Measurements from ENCODE around the gene MPL.

MPL gene

DNA sequence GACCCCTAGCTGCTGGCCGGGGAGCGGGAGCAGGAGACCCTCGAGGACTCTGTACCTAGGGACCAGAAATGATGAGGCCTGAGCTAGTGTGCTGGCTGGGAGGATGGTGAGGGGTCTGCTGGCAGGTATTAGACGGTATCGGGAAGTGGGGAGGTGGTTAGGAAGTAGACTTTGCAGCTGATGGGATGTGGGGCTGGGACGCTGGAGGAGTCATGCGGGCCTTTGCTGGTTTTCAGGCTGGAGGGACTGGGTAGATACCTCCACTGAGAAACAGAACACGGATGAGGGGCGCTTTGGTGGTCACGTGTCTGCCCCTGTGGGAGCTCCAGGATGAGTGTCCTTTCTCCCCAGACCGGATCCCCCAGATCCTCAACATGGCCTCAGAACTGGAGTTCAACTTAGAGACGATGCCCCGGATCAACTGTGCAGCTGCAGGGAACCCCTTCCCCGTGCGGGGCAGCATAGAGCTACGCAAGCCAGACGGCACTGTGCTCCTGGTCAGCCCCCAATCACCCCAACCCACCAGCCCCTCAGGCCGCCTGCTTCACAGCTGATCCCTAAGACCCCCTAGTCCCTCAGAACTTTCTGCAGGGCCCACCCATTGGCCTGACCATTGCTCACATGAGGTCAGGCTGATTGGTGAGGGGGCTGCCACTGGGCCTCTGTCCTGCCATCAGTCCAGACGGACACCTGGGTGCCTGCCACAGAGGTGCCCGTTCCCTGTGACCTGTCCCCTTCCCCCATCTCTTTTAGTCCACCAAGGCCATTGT is 28.8 kb upstream of the MPL start:
- H3K27me3 ChIP-seq (ENCODE audit: insufficient read depth, low read depth, severe bottlenecking): no peaks in the 10 kb centered on the region
- no peak overlapping the region for H3K27ac ChIP-seq
- no peak for DNase-seq
- no peaks in the 10 kb centered on the region for H3K9me3 ChIP-seq (ENCODE audit: severe bottlenecking)
- TF ChIP-seq, protein P1, sequence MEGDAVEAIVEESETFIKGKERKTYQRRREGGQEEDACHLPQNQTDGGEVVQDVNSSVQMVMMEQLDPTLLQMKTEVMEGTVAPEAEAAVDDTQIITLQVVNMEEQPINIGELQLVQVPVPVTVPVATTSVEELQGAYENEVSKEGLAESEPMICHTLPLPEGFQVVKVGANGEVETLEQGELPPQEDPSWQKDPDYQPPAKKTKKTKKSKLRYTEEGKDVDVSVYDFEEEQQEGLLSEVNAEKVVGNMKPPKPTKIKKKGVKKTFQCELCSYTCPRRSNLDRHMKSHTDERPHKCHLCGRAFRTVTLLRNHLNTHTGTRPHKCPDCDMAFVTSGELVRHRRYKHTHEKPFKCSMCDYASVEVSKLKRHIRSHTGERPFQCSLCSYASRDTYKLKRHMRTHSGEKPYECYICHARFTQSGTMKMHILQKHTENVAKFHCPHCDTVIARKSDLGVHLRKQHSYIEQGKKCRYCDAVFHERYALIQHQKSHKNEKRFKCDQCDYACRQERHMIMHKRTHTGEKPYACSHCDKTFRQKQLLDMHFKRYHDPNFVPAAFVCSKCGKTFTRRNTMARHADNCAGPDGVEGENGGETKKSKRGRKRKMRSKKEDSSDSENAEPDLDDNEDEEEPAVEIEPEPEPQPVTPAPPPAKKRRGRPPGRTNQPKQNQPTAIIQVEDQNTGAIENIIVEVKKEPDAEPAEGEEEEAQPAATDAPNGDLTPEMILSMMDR (IDR thresholded peaks at IDR 0.05; ENCODE audit: low read depth, low read length): no peak
- no peak overlapping the region for H3K4me3 ChIP-seq (ENCODE audit: low read depth, low read length)
- no peaks in the 10 kb centered on the region for H3K36me3 ChIP-seq

GRCh38 chr1:43309405-43310025 is 28.1 kb upstream of the MPL start:
- no peaks in the 10 kb centered on the region for H3K36me3 ChIP-seq
- no peak overlapping the region for H3K4me3 ChIP-seq (ENCODE audit: low read depth, low read length)
- H3K9me3 ChIP-seq (ENCODE audit: severe bottlenecking): no peaks in the 10 kb centered on the region
- TF ChIP-seq, protein P1 (IDR thresholded peaks at IDR 0.05; ENCODE audit: low read depth, low read length): no peak
- H3K27ac ChIP-seq: no peak overlapping the region
- no peak for DNase-seq
- H3K27me3 ChIP-seq (ENCODE audit: insufficient read depth, low read depth, severe bottlenecking): no peaks in the 10 kb centered on the region

GRCh38 chr1:43311521-43311920 is 26.1 kb upstream of the MPL start:
- Histone ChIP-seq H3K27ac (no peak overlapping the region), H3K27me3 (ENCODE audit: insufficient read depth, low read depth, severe bottlenecking) (no peaks in the 10 kb centered on the region), H3K9me3 (ENCODE audit: severe bottlenecking) (no peaks in the 10 kb centered on the region), H3K4me3 (ENCODE audit: low read depth, low read length) (no peak overlapping the region), H3K36me3 (no peaks in the 10 kb centered on the region)
- DNase-seq: no peak
- TF ChIP-seq, protein P1 (IDR thresholded peaks at IDR 0.05; ENCODE audit: low read depth, low read length): no peak

DNA sequence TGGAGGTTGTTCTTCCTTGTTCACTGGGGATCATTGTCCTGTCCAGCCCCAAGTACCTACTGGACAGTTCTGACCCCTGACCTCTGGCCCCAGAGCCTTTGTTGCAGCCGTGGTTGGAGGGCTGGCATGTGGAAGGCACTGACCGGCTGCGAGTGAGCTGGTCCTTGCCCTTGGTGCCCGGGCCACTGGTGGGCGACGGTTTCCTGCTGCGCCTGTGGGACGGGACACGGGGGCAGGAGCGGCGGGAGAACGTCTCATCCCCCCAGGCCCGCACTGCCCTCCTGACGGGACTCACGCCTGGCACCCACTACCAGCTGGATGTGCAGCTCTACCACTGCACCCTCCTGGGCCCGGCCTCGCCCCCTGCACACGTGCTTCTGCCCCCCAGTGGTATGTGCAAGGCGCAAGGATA is 25.4 kb upstream of the MPL start:
- H3K4me3 ChIP-seq (ENCODE audit: low read depth, low read length): no peak overlapping the region
- H3K27me3 ChIP-seq (ENCODE audit: insufficient read depth, low read depth, severe bottlenecking): no peaks in the 10 kb centered on the region
- H3K27ac ChIP-seq: no peak overlapping the region
- H3K9me3 ChIP-seq (ENCODE audit: severe bottlenecking): no peaks in the 10 kb centered on the region
- no peak for DNase-seq
- H3K36me3 ChIP-seq: no peaks in the 10 kb centered on the region
- TF ChIP-seq, protein P1 (IDR thresholded peaks at IDR 0.05; ENCODE audit: low read depth, low read length): 0 out of 2 replicates have a peak, but pooled peaks have one; percentile 9

- TF ChIP-seq, protein P1 (IDR thresholded peaks at IDR 0.05; ENCODE audit: low read depth, low read length): no peak
- H3K4me3 ChIP-seq (ENCODE audit: low read depth, low read length): no peak overlapping the region
- H3K36me3 ChIP-seq: no peaks in the 10 kb centered on the region
- H3K27me3 ChIP-seq (ENCODE audit: insufficient read depth, low read depth, severe bottlenecking): no peaks in the 10 kb centered on the region
- H3K9me3 ChIP-seq (ENCODE audit: severe bottlenecking): no peaks in the 10 kb centered on the region
- no peak overlapping the region for H3K27ac ChIP-seq
- no peak for DNase-seq
Observed at GRCh38 chr1:43312663-43313515, 24.7 kb upstream of the MPL start.

Measured in WERI-Rb-1 (cell line).